IMR-90 (cell line): ENCODE data around the gene PSMB4. TPM values are rescaled to one million over a fixed set of nuclear protein-coding genes. Genes with fewer than 3 reads are reported as not detected.

Source experiments
- ATAC-seq: fragments of 200-7000 bp; cut with Tn5 transposase; 2 replicates; pipeline ENCODE4 v1.9.1; 2020; ENCODE audit warnings: low read depth, mild to moderate bottlenecking, moderate library complexity
- BruUV-seq: library from RNA; stranded (reverse); fragments of 400-500 nt; replicated peaks from 2 replicates; lab custom pipeline; 2021; lab: Mats Ljungman, UMichigan
- CTCF ChIA-PET: fragments of 300-600 bp; formaldehyde crosslinking; extraction: SDS; loops from one replicate; lab custom pipeline; 2021; ENCODE audit warnings: antibody characterized with exemption; lab: Yijun Ruan, JAX
- POLR2A ChIA-PET: fragments of 300-600 bp; sonication (Branson Sonifier 250); formaldehyde crosslinking; loops from one replicate; lab custom pipeline; 2022; ENCODE audit warnings: antibody characterized with exemption; ENCODE audit not compliant: unreplicated experiment; lab: Charles Lee
- DNase-seq: peaks from one replicate; pipeline ENCODE4 v3.0.0; 2013
- H2AFZ ChIP-seq: replicated peaks from 2 replicates; pipeline ENCODE3; 2013; ENCODE audit warnings: low read length, mild to moderate bottlenecking; ENCODE audit not compliant: poor library complexity
- H2AK5ac ChIP-seq: 2 replicates; pipeline ENCODE4 v1.6.1; 2013; ENCODE audit warnings: low read depth, low read length, inconsistent platforms
- H2AK9ac ChIP-seq: replicated peaks from 2 replicates; pipeline ENCODE3; 2013; ENCODE audit warnings: mild to moderate bottlenecking, low read depth, low read length, moderate library complexity; ENCODE audit not compliant: poor library complexity
- H2BK120ac ChIP-seq: 2 replicates; pipeline ENCODE4 v1.6.1; 2013; ENCODE audit warnings: low read depth, low read length, inconsistent platforms
- H2BK15ac ChIP-seq: 3 replicates; pipeline ENCODE4 v1.6.1; 2013; ENCODE audit warnings: low read depth, low read length, inconsistent platforms
- H2BK20ac ChIP-seq: 2 replicates; pipeline ENCODE4 v1.6.1; 2013; ENCODE audit warnings: low read depth, mild to moderate bottlenecking, inconsistent platforms, low read length, moderate library complexity
- H2BK5ac ChIP-seq: 2 replicates; pipeline ENCODE4 v1.6.1; 2013; ENCODE audit warnings: mild to moderate bottlenecking, low read depth, low read length, inconsistent platforms; ENCODE audit not compliant: poor library complexity, severe bottlenecking
- H3K14ac ChIP-seq: replicated peaks from 2 replicates; pipeline ENCODE4 v1.6.1; 2013; ENCODE audit warnings: low read depth, low read length, inconsistent platforms
- H3K18ac ChIP-seq: 2 replicates; pipeline ENCODE4 v1.6.1; 2013; ENCODE audit warnings: low read depth, low read length, control low read depth
- H3K23ac ChIP-seq: 2 replicates; pipeline ENCODE4 v1.6.1; 2013; ENCODE audit warnings: low read depth, low read length, inconsistent platforms
- H3K27ac ChIP-seq: 2 replicates; pipeline ENCODE4 v1.5.1; 2013; ENCODE audit warnings: mild to moderate bottlenecking, control low read depth, low read length; ENCODE audit not compliant: insufficient read depth
- H3K27me3 ChIP-seq: 2 replicates; pipeline ENCODE4 v1.6.1; 2013; ENCODE audit warnings: low read length; ENCODE audit not compliant: control insufficient read depth, insufficient read depth
- H3K36me3 ChIP-seq: 2 replicates; pipeline ENCODE4 v1.6.1; 2013; ENCODE audit warnings: low read length, mixed read lengths; ENCODE audit not compliant: control insufficient read depth, insufficient read depth
- H3K4ac ChIP-seq: 2 replicates; pipeline ENCODE4 v1.6.1; 2013; ENCODE audit warnings: low read depth, low read length, inconsistent platforms
- H3K4me1 ChIP-seq: 2 replicates; pipeline ENCODE4 v1.6.1; 2013; ENCODE audit warnings: low read length, mixed read lengths; ENCODE audit not compliant: control insufficient read depth, insufficient read depth
- H3K4me2 ChIP-seq: 2 replicates; pipeline ENCODE4 v1.6.1; 2013; ENCODE audit warnings: low read depth, mild to moderate bottlenecking, control low read depth, low read length, moderate library complexity
- H3K4me3 ChIP-seq: 2 replicates; pipeline ENCODE4 v1.5.1; 2013; ENCODE audit warnings: low read depth, mild to moderate bottlenecking, control low read depth, low read length, moderate library complexity; ENCODE audit not compliant: insufficient read depth
- H3K56ac ChIP-seq: 2 replicates; pipeline ENCODE4 v1.6.1; 2013; ENCODE audit warnings: low read length, inconsistent platforms; ENCODE audit not compliant: insufficient read depth; ENCODE audit errors: extremely low read depth
- H3K79me1 ChIP-seq, 2 experiments: 2 replicates each; pipeline ENCODE4 v1.6.1; 2013; ENCODE audit warnings: low read length in 2 of 2, inconsistent platforms in 1 of 2, low read depth in 1 of 2
- H3K9ac ChIP-seq: 2 replicates; pipeline ENCODE4 v1.6.1; 2013; ENCODE audit warnings: low read depth, low read length, control low read depth
- H3K9me1 ChIP-seq: 2 replicates; pipeline ENCODE4 v1.6.1; 2013; ENCODE audit warnings: low read length, inconsistent platforms; ENCODE audit not compliant: insufficient read depth
- H3K9me3 ChIP-seq: 2 replicates; pipeline ENCODE4 v1.6.1; 2013; ENCODE audit warnings: low read length; ENCODE audit not compliant: control insufficient read depth, insufficient read depth
- H4K20me1 ChIP-seq: 2 replicates; pipeline ENCODE4 v1.6.1; 2013; ENCODE audit warnings: low read length, inconsistent platforms; ENCODE audit not compliant: insufficient read depth
- H4K5ac ChIP-seq: 2 replicates; pipeline ENCODE4 v1.6.1; 2013; ENCODE audit warnings: mild to moderate bottlenecking, low read depth, low read length, control low read depth
- H4K8ac ChIP-seq, 2 experiments: 2 replicates each; pipeline ENCODE4 v1.6.1; 2013; ENCODE audit warnings: low read depth in 2 of 2, low read length in 2 of 2, control low read depth in 1 of 2, inconsistent platforms in 1 of 2
- H4K91ac ChIP-seq: 2 replicates; pipeline ENCODE4 v1.6.1; 2013; ENCODE audit warnings: low read depth, low read length, inconsistent platforms; ENCODE audit not compliant: insufficient read depth
- BHLHE40 ChIP-seq: fragments of 150-350 bp; IDR thresholded peaks from 2 replicates; pipeline ENCODE4 v1.6.1; 2016; ENCODE audit warnings: mild to moderate bottlenecking, low read depth, low read length
- CEBPB ChIP-seq: IDR thresholded peaks from 2 replicates; pipeline ENCODE4 v1.6.1; 2012; ENCODE audit warnings: low read depth, low read length, improper control_type of control experiment
- CHD1 ChIP-seq: IDR thresholded peaks from 2 replicates; pipeline ENCODE4 v1.6.1; 2012; ENCODE audit warnings: low read depth, low read length, improper control_type of control experiment
- CTCF ChIP-seq: conservative IDR thresholded peaks from 2 replicates; pipeline ENCODE4 v1.5.1; 2012; ENCODE audit warnings: mild to moderate bottlenecking, low read depth, low read length, improper control_type of control experiment
- ELK1 ChIP-seq: fragments of 150-350 bp; IDR thresholded peaks from 2 replicates; pipeline ENCODE4 v1.6.1; 2016; ENCODE audit warnings: low read depth, mild to moderate bottlenecking, low read length, moderate library complexity, borderline replicate concordance
- FOS ChIP-seq: fragments of 150-350 bp; IDR thresholded peaks from 2 replicates; pipeline ENCODE4 v1.6.1; 2016; ENCODE audit warnings: low read depth, low read length
- MAFK ChIP-seq: IDR thresholded peaks from 2 replicates; pipeline ENCODE4 v1.6.1; 2012; ENCODE audit warnings: low read depth, low read length, improper control_type of control experiment
- MAZ ChIP-seq: IDR thresholded peaks from 2 replicates; pipeline ENCODE4 v1.6.1; 2012; ENCODE audit warnings: low read depth, mild to moderate bottlenecking, low read length, improper control_type of control experiment, moderate library complexity, borderline replicate concordance
- MXI1 ChIP-seq: IDR thresholded peaks from 2 replicates; pipeline ENCODE4 v1.6.1; 2012; ENCODE audit warnings: low read depth, mild to moderate bottlenecking, low read length, moderate library complexity, borderline replicate concordance
- NFE2L2 ChIP-seq: fragments of 150-350 bp; IDR thresholded peaks from 2 replicates; pipeline ENCODE4 v1.6.1; 2016; ENCODE audit warnings: low read depth, mild to moderate bottlenecking, low read length
- POLR2A ChIP-seq: IDR thresholded peaks from 2 replicates; pipeline ENCODE4 v1.6.1; 2012; ENCODE audit warnings: mild to moderate bottlenecking, low read depth, low read length
- RAD21 ChIP-seq: IDR thresholded peaks from 2 replicates; pipeline ENCODE4 v1.6.1; 2012; ENCODE audit warnings: low read length, improper control_type of control experiment
- RCOR1 ChIP-seq: IDR thresholded peaks from 2 replicates; pipeline ENCODE4 v1.6.1; 2012; ENCODE audit warnings: mild to moderate bottlenecking, low read length, improper control_type of control experiment; ENCODE audit not compliant: insufficient replicate concordance
- RFX5 ChIP-seq: IDR thresholded peaks from 2 replicates; pipeline ENCODE4 v1.8.0; 2012; ENCODE audit warnings: low read depth, mild to moderate bottlenecking, low read length, moderate library complexity
- SMC3 ChIP-seq: fragments of 150-350 bp; IDR thresholded peaks from 2 replicates; pipeline ENCODE4 v1.6.1; 2016; ENCODE audit warnings: low read depth, mild to moderate bottlenecking, antibody characterized with exemption, low read length, moderate library complexity
- USF2 ChIP-seq: fragments of 150-350 bp; IDR thresholded peaks from 2 replicates; pipeline ENCODE4 v1.6.1; 2017; ENCODE audit warnings: mild to moderate bottlenecking, antibody characterized with exemption, low read length, low read depth
- dilution Hi-C: fragments of 300-500 bp; cut with HindIII; formaldehyde crosslinking; loops from one replicate; pipeline ENCODE4 v1.14.3; 2018; ENCODE audit warnings: low sequenced_read_pairs; ENCODE audit not compliant: unreplicated experiment
- in situ Hi-C: fragments of 300-500 bp; cut with MboI; formaldehyde crosslinking; loops from 3 replicates; pipeline ENCODE4 v1.14.3; 2019; ENCODE audit warnings: low sequenced_read_pairs, inconsistent platforms, mixed read lengths
- intact Hi-C: fragments of 100-400 bp; cut with micrococcal nuclease; formaldehyde crosslinking; loops from 2 replicates; pipeline ENCODE4 v1.10.0; 2022
- polyA plus RNA-seq, 3 experiments: library from polyadenylated mRNA; depleted of rRNA; stranded (reverse); fragments of >200 nt; gene quantifications; 2 replicates each; pipeline ENCODE4 v1.2.3, GENCODE V29; 2012; ENCODE audit warnings: low replicate concordance in 1 of 3
- total RNA-seq: library from RNA; depleted of rRNA; stranded (reverse); fragments of >200 nt; gene quantifications from 2 replicates; pipeline ENCODE4 v1.2.3, GENCODE V29; 2012

The PSMB4 gene
- total and polyA plus RNA-seq, 2 of the 4 experiments (the other 2 are of a cell fraction), result 457 to 565 TPM

GRCh38 chr1:151393583-151393982 lies 5.8 kb upstream of the PSMB4 start:
- H4K5ac ChIP-seq, result no peak overlapping the region
- no peak overlapping the region for H3K27ac ChIP-seq
- dilution Hi-C loops, result no loop called here
- H3K56ac ChIP-seq, result no peak overlapping the region
- H3K4me1 ChIP-seq, result no peaks in the 10 kb centered on the region
- H3K9me1 ChIP-seq, result no peaks in the 10 kb centered on the region
- no peak overlapping the region for H3K14ac ChIP-seq
- intact Hi-C loops, result no loop called here
- ATAC-seq (no peak), DNase-seq (no peak)
- CTCF ChIA-PET, result no interaction called here
- no peak overlapping the region for H3K4me2 ChIP-seq
- H2BK5ac ChIP-seq, result no peak overlapping the region
- no peak overlapping the region for H3K4ac ChIP-seq
- H2AFZ ChIP-seq, result no peak overlapping the region
- no peak overlapping the region for H3K4me3 ChIP-seq
- H3K18ac ChIP-seq, result no peak overlapping the region
- H3K36me3 ChIP-seq, result no peaks in the 10 kb centered on the region
- TF ChIP-seq CHD1 (no peak), CTCF (no peak), RFX5 (no peak), MAFK (no peak), POLR2A (no peak), USF2 (no peak), NFE2L2 (no peak), CEBPB (no peak), MXI1 (no peak), RCOR1 (no peak), MAZ (no peak), RAD21 (no peak), ELK1 (no peak), BHLHE40 (no peak), FOS (no peak), SMC3 (no peak)
- in situ Hi-C loops, result no loop called here
- no peak overlapping the region for H2BK120ac ChIP-seq
- no peak overlapping the region for H3K23ac ChIP-seq
- no peak overlapping the region for H4K91ac ChIP-seq
- H2AK5ac ChIP-seq, result no peak overlapping the region
- no peak overlapping the region for H2AK9ac ChIP-seq
- POLR2A ChIA-PET, result no interaction called here
- H2BK15ac ChIP-seq, result no peak overlapping the region
- H3K79me1 ChIP-seq, result 0 out of 4 replicates have a peak, but pooled peaks cover 0 to under 1% of the 10 kb centered on the region in 2 experiments
- no peaks in the 10 kb centered on the region for H4K20me1 ChIP-seq
- no TSS peak for BruUV-seq
- H3K27me3 ChIP-seq, result peaks cover 1% of the 10 kb centered on the region; the same call in 1 of the 2 replicates
- H4K8ac ChIP-seq, result no peak overlapping the region
- H3K9me3 ChIP-seq, result no peaks in the 10 kb centered on the region
- no peak overlapping the region for H3K9ac ChIP-seq
- no peak overlapping the region for H2BK20ac ChIP-seq
